ENCODE measurements around the gene GLCCI1.

Gene GLCCI1

GRCh38 chr7:7964250-7964649, 4.3 kb upstream of the GLCCI1 start:
- no peak for DNase-seq

- no peak for DNase-seq
These were observed 3.9 kb upstream of the GLCCI1 start for GRCh38 chr7:7964691-7965090.

GRCh38 chr7:7965301-7965700, 3.3 kb upstream of the GLCCI1 start:
- DNase-seq, result no peak

GRCh38 chr7:7966141-7966734, 2.4 kb upstream of the GLCCI1 start:
- DNase-seq, result no peak

GRCh38 chr7:7967886-7968543, 581 bp upstream of the GLCCI1 start:
- DNase-seq, result no peak

- peak in 12 of 14 donors; percentile 36 to 78 (median 54) for DNase-seq
These were observed 975 bp downstream of the GLCCI1 start for GRCh38 chr7:7969306-7970236.

- peak in 3 of 14 donors; percentile 35 to 57 (median 36) for DNase-seq
These were observed 1.6 kb downstream of the GLCCI1 start for GRCh38 chr7:7970237-7970530.

- peak in 5 of 14 donors; percentile 2 to 72 (median 17) for DNase-seq
These were observed 2.1 kb downstream of the GLCCI1 start for GRCh38 chr7:7970531-7971307.

GRCh38 chr7:7971308-7972040, 2.9 kb downstream of the GLCCI1 start:
- peak in 3 of 14 donors; percentile 1 to 63 (median 20) for DNase-seq

GRCh38 chr7:7972128-7972527, 3.5 kb downstream of the GLCCI1 start:
- DNase-seq, result peak in 6 of 14 donors; percentile 1 to 71 (median 14)

GRCh38 chr7:7972922-7973594, 4.5 kb downstream of the GLCCI1 start:
- peak in 1 of 14 donors; percentile 31 for DNase-seq

- no peak for DNase-seq
These were observed 8.1 kb downstream of the GLCCI1 start for GRCh38 chr7:7976677-7977076.

GRCh38 chr7:7977774-7978173, 9.2 kb downstream of the GLCCI1 start:
- DNase-seq, result no peak

GRCh38 chr7:7978860-7979259, 10.3 kb downstream of the GLCCI1 start:
- DNase-seq, result no peak

- no peak for DNase-seq
These were observed 11.0 kb downstream of the GLCCI1 start for GRCh38 chr7:7979558-7979957.

- no peak for DNase-seq
These were observed 11.5 kb downstream of the GLCCI1 start for GRCh38 chr7:7980134-7980533.

- no peak for DNase-seq
These were observed 14.3 kb downstream of the GLCCI1 start for GRCh38 chr7:7982904-7983303.

GRCh38 chr7:7984424-7984823, 15.8 kb downstream of the GLCCI1 start:
- DNase-seq, result no peak

GRCh38 chr7:7988706-7989105, 20.1 kb downstream of the GLCCI1 start:
- no peak for DNase-seq

GRCh38 chr7:7989133-7989532, 20.5 kb downstream of the GLCCI1 start:
- DNase-seq, result peak in 1 of 14 donors; percentile 74
